AG04450 (cell line): Measurements from ENCODE around the gene CHRND. TPM values are rescaled to one million over a fixed set of nuclear protein-coding genes. Genes with fewer than 3 reads are reported as not detected.

Experiments
- CTCF ChIA-PET: fragments of 300-600, 350-600 bp; formaldehyde crosslinking; extraction: SDS; loops from one replicate; lab custom pipeline; 2022; ENCODE audit warnings: antibody characterized with exemption, inconsistent platforms; lab: Charles Lee
- POLR2A ChIA-PET: fragments of 350-600 bp; formaldehyde crosslinking; extraction: SDS; loops from one replicate; lab custom pipeline; 2021; ENCODE audit warnings: antibody characterized with exemption, inconsistent platforms; lab: Yijun Ruan, JAX
- DNase-seq: peaks from one replicate; pipeline ENCODE4 v3.0.0-alpha.2; 2011; ENCODE audit warnings: low read depth, low spot score
- H3K27ac ChIP-seq: one replicate; pipeline ENCODE4 v1.5.1; 2012; ENCODE audit warnings: low read depth, low read length, control low read depth
- H3K27me3 ChIP-seq: one replicate; pipeline ENCODE4 v1.6.0; 2012; ENCODE audit warnings: low read length; ENCODE audit not compliant: control insufficient read depth, insufficient read depth
- H3K4me3 ChIP-seq: 2 replicates; pipeline ENCODE4 v1.5.1; 2011; ENCODE audit warnings: mild to moderate bottlenecking, low read depth, low read length, control low read depth
- H3K9me3 ChIP-seq: 2 replicates; pipeline ENCODE4 v1.5.1; 2012; ENCODE audit warnings: low read length; ENCODE audit not compliant: control insufficient read depth, insufficient read depth
- polyA plus RNA-seq: library from polyadenylated mRNA; depleted of rRNA; stranded (reverse); fragments of >200 nt; gene quantifications from 2 replicates; pipeline ENCODE4 v1.2.3, GENCODE V29; 2011
- TF ChIP-seq, protein P1 (sequence below): IDR thresholded peaks from 2 replicates; pipeline ENCODE4 v1.5.1; 2011; ENCODE audit warnings: low read depth, low read length, control low read depth, inconsistent platforms

The CHRND gene
- polyA plus RNA-seq, 1 experiment: not detected

DNA sequence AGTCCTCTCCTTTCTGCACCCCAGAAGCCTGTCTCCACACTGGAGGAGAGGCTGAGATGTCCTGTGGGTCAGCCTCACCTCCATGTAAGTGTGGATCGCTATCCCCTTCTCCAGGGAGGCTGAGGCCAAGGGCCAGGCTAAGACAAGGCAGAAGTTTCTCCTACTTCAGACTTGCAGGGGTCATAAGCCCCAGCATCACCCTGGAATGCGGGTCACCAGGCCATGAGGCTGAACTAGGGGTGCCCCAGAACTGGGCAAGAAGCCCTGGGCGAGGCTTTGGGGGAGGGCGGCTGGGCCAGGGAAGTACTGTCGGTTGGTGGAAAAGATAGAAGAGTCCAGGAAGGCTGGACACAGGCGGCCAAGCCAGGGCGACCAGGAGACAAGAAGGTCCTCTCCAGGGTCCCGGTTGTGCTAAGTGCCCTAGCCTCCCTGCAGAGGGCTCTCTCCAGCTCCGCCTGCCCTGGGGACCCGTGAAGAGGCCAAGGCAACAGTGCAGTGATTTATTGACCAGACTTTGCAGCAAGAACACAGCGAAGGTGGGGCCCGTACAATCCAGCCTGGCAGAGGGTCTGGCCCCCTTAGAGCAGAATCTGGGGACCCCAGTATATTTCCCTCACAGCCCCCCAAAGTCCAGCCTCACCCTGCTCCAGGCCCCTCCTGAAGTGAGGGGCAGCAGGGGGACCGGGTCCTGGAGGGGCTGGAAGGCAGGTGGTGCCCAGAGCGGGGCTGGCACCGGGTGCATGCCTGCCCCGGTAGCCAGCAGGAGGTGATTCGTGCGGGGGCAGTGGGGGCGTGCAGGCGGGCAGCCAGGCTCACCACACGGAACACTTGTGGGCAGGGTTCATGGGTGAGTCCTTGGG is 46.4 kb upstream of the CHRND start:
- TF ChIP-seq, protein P1, sequence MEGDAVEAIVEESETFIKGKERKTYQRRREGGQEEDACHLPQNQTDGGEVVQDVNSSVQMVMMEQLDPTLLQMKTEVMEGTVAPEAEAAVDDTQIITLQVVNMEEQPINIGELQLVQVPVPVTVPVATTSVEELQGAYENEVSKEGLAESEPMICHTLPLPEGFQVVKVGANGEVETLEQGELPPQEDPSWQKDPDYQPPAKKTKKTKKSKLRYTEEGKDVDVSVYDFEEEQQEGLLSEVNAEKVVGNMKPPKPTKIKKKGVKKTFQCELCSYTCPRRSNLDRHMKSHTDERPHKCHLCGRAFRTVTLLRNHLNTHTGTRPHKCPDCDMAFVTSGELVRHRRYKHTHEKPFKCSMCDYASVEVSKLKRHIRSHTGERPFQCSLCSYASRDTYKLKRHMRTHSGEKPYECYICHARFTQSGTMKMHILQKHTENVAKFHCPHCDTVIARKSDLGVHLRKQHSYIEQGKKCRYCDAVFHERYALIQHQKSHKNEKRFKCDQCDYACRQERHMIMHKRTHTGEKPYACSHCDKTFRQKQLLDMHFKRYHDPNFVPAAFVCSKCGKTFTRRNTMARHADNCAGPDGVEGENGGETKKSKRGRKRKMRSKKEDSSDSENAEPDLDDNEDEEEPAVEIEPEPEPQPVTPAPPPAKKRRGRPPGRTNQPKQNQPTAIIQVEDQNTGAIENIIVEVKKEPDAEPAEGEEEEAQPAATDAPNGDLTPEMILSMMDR: no peak
- CTCF ChIA-PET: no interaction called here
- no peak overlapping the region for H3K4me3 ChIP-seq
- peaks cover 37% of the 10 kb centered on the region for H3K27me3 ChIP-seq
- POLR2A ChIA-PET: no interaction called here
- no peak for DNase-seq
- H3K9me3 ChIP-seq: no peaks in the 10 kb centered on the region; the same call in 1 of the 2 replicates
- no peak overlapping the region for H3K27ac ChIP-seq

DNA sequence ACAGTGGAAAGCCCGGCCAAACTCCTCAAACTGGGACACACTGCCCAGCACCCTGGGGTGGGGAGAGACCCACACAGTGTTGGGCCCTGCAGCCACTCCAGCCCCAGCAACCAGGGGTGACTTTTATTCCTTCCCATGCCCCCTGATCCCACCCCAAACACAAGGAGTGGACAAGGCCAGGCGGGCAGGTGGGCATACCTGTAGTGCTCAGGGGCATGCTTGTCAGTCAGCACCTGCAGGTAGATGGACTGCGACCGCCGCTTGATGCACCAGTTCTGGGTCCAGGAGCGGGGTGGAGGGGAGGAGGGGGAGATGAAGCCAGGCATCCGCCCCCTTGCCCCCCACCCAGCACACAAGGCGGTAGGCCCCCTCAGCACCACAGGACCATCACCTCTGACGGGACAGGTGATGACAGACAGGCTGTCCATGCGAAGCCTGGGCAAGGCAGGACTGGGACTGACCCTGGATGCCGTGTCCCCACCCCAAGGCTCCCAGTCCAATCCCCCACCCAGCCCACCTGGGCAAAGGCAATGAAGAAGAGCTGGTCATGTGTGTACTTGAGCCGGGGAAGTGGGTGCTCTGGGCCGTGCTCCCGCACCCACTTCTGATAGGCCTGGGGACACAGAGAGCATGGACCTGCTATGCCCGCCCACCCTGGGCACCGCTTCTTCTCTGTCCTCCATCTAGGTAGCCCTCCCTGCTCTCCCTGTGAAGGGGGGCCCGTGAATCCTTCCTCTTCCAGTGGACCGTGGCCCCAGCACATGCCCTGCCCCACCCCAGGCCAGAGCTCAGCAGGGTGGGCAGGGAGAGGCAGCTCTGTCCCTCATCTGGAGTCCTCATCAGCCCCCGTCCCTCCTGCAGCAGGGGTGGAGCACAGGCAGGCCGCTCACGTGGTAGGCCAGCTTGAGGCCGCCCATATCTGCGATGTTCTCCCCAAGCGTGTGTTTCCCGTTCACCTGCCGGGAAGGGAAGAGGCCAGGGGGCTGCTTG is 45.5 kb upstream of the CHRND start:
- ChIA-PET POLR2A (no interaction called here), CTCF (no interaction called here)
- no peak overlapping the region for H3K4me3 ChIP-seq
- DNase-seq: no peak
- no peak overlapping the region for H3K27ac ChIP-seq
- no peaks in the 10 kb centered on the region; the same call in 1 of the 2 replicates for H3K9me3 ChIP-seq
- peaks cover 40% of the 10 kb centered on the region for H3K27me3 ChIP-seq
- TF ChIP-seq, protein P1: no peak

DNA sequence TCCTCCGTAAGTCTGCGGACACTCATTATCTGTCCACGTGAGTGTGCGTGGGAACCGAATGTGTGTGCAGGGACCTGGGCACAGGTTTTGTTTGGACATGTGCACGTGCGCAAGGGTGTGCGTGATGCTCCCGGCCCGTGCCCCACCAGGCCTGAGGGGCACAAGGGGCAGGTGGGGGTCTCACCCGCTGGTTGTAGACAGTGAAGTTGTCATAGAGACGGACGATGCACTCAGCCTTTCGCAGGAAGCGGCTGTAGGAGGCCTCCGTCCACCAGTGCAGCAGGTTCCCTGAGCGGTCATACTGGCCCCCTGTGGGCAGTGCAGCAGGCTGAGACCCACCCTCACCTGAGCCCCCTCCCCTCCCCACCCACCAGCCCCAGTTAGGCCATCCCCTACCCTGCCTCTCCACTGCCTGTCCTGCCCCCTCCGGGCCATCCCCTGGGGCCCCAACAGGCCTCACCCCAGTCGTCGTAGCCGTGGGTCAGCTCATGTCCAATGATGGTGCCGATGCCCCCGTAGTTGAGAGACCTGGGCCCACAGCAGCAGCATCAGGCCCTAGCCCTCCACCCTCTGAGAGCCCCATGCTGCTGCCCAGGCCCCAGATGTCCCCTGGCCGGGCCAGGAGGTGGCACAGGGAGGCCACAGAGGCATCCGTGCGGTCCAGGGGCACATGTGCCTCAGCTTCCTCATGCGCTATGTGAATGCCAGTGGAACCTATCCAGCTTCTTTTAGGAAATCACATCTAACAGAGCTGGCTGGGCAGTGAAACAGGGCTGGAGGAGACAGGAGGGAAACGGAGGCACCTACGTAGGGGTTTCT is 44.4 kb upstream of the CHRND start:
- no peak for DNase-seq
- no peaks in the 10 kb centered on the region; the same call in 1 of the 2 replicates for H3K9me3 ChIP-seq
- H3K27ac ChIP-seq: no peak overlapping the region
- POLR2A ChIA-PET: no interaction called here
- TF ChIP-seq, protein P1: no peak
- CTCF ChIA-PET: no interaction called here
- H3K27me3 ChIP-seq: peaks cover 40% of the 10 kb centered on the region
- H3K4me3 ChIP-seq: no peak overlapping the region

- no peak for DNase-seq
- TF ChIP-seq, protein P1: no peak
- Histone ChIP-seq H3K27me3 (peaks cover 42% of the 10 kb centered on the region), H3K27ac (no peak overlapping the region), H3K4me3 (no peak overlapping the region), H3K9me3 (no peaks in the 10 kb centered on the region; the same call in 1 of the 2 replicates)
- CTCF ChIA-PET: no interaction called here
- POLR2A ChIA-PET: no interaction called here
These were observed 43.4 kb upstream of the CHRND start for GRCh38 chr2:232482301-232483238.
